GM12865 (cell line): Measurements from ENCODE around the gene IGFN1.

Source experiments
- DNase-seq: peaks from one replicate; pipeline ENCODE4 v3.0.0; 2010; ENCODE audit warnings: low read depth
- H3K4me3 ChIP-seq: 2 replicates; pipeline ENCODE4 v1.5.1; 2011; ENCODE audit warnings: mild to moderate bottlenecking, low read depth, low read length, control low read depth
- TF ChIP-seq, protein P1 (sequence below): IDR thresholded peaks from 2 replicates; pipeline ENCODE4 v1.5.1; 2011; ENCODE audit warnings: low read length, control low read depth, low read depth, inconsistent platforms; ENCODE audit not compliant: insufficient read depth; ENCODE audit errors: missing control alignments

Gene IGFN1

GRCh38 chr1:201269900-201270410 is 79.3 kb downstream of the IGFN1 start:
- no peak for DNase-seq
- TF ChIP-seq, protein P1, sequence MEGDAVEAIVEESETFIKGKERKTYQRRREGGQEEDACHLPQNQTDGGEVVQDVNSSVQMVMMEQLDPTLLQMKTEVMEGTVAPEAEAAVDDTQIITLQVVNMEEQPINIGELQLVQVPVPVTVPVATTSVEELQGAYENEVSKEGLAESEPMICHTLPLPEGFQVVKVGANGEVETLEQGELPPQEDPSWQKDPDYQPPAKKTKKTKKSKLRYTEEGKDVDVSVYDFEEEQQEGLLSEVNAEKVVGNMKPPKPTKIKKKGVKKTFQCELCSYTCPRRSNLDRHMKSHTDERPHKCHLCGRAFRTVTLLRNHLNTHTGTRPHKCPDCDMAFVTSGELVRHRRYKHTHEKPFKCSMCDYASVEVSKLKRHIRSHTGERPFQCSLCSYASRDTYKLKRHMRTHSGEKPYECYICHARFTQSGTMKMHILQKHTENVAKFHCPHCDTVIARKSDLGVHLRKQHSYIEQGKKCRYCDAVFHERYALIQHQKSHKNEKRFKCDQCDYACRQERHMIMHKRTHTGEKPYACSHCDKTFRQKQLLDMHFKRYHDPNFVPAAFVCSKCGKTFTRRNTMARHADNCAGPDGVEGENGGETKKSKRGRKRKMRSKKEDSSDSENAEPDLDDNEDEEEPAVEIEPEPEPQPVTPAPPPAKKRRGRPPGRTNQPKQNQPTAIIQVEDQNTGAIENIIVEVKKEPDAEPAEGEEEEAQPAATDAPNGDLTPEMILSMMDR = no peak
- H3K4me3 ChIP-seq = no peak overlapping the region

- no peak overlapping the region for H3K4me3 ChIP-seq
- TF ChIP-seq, protein P1 = no peak
- DNase-seq = no peak
Observed at GRCh38 chr1:201270616-201271390, 80.2 kb downstream of the IGFN1 start.

- DNase-seq = no peak
- TF ChIP-seq, protein P1 = no peak
- no peak overlapping the region for H3K4me3 ChIP-seq
Observed at GRCh38 chr1:201272799-201273198, 82.2 kb downstream of the IGFN1 start.

DNA sequence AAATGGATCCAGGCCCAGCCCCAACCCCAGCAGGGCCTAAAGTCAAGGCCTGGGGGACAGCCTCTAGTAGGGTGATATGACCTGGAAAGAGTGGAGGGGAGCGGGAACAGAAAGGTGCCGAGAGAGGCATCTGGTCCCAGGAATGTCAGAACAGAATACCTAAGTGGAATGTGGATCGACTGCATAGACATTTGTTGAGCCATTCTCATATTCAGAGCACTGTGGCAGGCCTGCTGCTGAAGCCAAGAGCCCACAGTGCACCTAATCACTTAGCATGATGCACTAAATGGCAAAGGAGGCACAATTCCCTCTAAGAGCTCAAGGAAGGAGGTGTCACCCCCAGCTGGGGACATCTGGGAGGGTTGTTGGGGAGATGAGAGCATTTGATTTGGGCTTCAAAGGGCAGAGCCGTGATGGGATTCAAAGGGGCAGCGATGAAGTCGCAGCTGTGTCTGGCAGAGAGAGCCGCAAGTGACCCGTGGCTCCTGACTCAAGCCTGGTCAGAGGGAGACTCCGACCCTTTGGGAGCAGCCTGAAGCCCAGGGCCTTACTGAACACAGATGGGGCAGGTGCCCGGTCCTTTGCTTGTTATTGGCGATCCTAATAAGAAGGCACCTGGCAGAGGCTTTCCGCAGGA is 84.1 kb downstream of the IGFN1 start:
- no peak for DNase-seq
- H3K4me3 ChIP-seq = no peak overlapping the region
- TF ChIP-seq, protein P1 = no peak

- DNase-seq = no peak
- no peak overlapping the region for H3K4me3 ChIP-seq
- TF ChIP-seq, protein P1 = no peak
Observed at GRCh38 chr1:201275253-201275666, 84.6 kb downstream of the IGFN1 start.

GRCh38 chr1:201276891-201277290 is 86.3 kb downstream of the IGFN1 start:
- DNase-seq = no peak
- TF ChIP-seq, protein P1 = no peak
- H3K4me3 ChIP-seq = no peak overlapping the region
